Amygdala (tissue), 56 donors: ENCODE measurements around the gene MAPK13.
"Not testable (repeated sequence)": the region's sequence is repeated elsewhere in the genome, so short reads cannot be mapped to it uniquely, and the experiment has no call there.

Experiments used
- DNase-seq, 56 donors: peaks; one replicate each; lab custom pipeline; 2025; lab: John Stamatoyannopoulos, UW

Gene MAPK13

GRCh38 chr6:36129941-36130666, at the start of gene MAPK13:
TSS of gene MAPK13 (plus strand) at chr6:36130513. CDS start at chr6:36130583, 70 bp downstream.
- no peak for DNase-seq

- DNase-seq, result no peak
Measured at GRCh38 chr6:36082318-36082717, 48.0 kb upstream of the MAPK13 start.

- no peak for DNase-seq
Measured at GRCh38 chr6:36083446-36083845, 46.9 kb upstream of the MAPK13 start.

- DNase-seq, result not testable (repeated sequence)
Measured at GRCh38 chr6:36088204-36088603, 42.1 kb upstream of the MAPK13 start.

GRCh38 chr6:36089048-36089447, 41.3 kb upstream of the MAPK13 start:
- DNase-seq, result no peak

GRCh38 chr6:36094238-36094637, 36.1 kb upstream of the MAPK13 start:
- DNase-seq, result no peak

- peak in 52 of 56 donors; percentile 6 to 90 (median 46) for DNase-seq
Measured at GRCh38 chr6:36094753-36095496, 35.4 kb upstream of the MAPK13 start.

GRCh38 chr6:36095497-36096391, 34.6 kb upstream of the MAPK13 start:
- no peak for DNase-seq

GRCh38 chr6:36098253-36098919, 31.9 kb upstream of the MAPK13 start:
- DNase-seq, result no peak

- DNase-seq, result no peak
Measured at GRCh38 chr6:36098920-36099647, 31.2 kb upstream of the MAPK13 start.

GRCh38 chr6:36099869-36100483, 30.3 kb upstream of the MAPK13 start:
- DNase-seq, result no peak

GRCh38 chr6:36101691-36102090, 28.6 kb upstream of the MAPK13 start:
- no peak for DNase-seq

GRCh38 chr6:36102853-36103252, 27.5 kb upstream of the MAPK13 start:
- DNase-seq, result no peak

- peak in 1 of 56 donors; percentile 28 for DNase-seq
Measured at GRCh38 chr6:36104836-36105235, 25.5 kb upstream of the MAPK13 start.

- DNase-seq, result no peak
Measured at GRCh38 chr6:36109092-36109491, 21.2 kb upstream of the MAPK13 start.

GRCh38 chr6:36110050-36110449, 20.3 kb upstream of the MAPK13 start:
- DNase-seq, result no peak

- DNase-seq, result no peak
Measured at GRCh38 chr6:36110863-36111262, 19.4 kb upstream of the MAPK13 start.

- no peak for DNase-seq
Measured at GRCh38 chr6:36111526-36111925, 18.8 kb upstream of the MAPK13 start.

GRCh38 chr6:36113049-36113448, 17.3 kb upstream of the MAPK13 start:
- no peak for DNase-seq
